GM21825 (cell line): ENCODE results near the gene TAP1.
"Not testable (repeated sequence)": the region's sequence is repeated elsewhere in the genome, so short reads cannot be mapped to it uniquely, and the experiment has no call there.

Source experiments
- ATAC-seq: cut with Tn5 transposase; IDR thresholded peaks from one replicate; pipeline ENCODE4 v1.9.1; 2021; ENCODE audit warnings: mild to moderate bottlenecking, moderate library complexity; ENCODE audit not compliant: unreplicated experiment

TAP1 gene

DNA sequence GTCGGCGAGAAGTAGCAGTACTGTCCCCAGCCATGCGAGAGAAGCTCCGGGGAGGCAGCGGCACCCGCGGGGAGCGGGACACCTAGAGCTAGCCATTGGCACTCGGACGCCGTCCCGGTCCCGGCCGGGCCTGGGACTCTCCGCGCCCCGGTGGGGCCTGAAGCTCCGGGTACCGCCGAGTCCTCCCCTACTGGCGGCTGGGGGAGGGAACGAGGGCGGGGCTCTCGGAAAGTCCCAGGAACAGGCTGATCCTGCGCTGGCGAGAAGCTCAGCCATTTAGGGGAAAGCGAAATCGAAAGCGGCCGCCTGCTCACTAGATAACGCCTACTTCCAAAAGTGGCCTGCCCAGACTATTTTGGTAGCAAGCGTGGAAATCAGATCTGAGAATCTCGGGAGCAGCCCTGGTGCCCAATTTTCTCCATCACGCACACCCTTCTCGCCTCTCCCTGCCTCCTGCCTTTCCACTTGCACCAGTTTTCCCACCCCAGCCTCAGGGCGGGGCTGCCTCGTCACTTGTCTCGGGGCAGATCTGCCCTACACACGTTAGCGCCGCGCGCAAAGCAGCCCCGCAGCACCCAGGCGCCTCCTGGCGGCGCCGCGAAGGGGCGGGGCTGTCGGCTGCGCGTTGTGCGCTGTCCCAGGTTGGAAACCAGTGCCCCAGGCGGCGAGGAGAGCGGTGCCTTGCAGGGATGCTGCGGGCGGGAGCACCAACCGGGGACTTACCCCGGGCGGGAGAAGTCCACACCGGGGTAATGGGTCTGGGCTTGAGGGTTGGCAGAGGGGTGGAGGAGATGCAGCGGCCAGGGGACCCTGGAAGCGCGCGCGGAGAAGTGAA is at the start of gene TAP1, which contains the start of gene PSMB9:
Gene TAP1, minus strand, starts transcription at position 164 of the 835 bp plus-strand sequence. Its CDS starts 68 bp downstream, at position 96.
Gene PSMB9, plus strand, starts transcription at position 652 of the 835 bp plus-strand sequence. Its CDS starts 38 bp downstream, at position 690.
- peak; percentile 79 for ATAC-seq

DNA sequence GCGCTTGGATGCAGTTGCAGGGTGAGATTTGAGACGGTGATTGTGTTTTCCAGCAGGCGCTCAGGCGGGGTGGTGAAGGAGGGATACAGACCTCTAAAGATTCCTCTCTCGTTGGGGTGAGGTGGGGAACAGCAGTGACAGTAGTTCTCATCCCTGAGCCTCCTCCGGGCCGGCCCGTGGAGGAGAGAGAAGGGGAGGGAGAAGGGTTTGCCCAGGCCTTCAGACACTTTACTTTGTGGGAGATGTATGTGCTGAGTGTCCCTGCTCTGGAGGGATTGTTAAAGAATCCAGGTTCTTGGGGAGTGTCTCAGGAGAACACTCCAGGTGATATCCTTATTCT is 41.5 kb upstream of the TAP1 start:
- ATAC-seq, result peak; percentile 11

GRCh38 chr6:32894085-32895005 is 40.8 kb upstream of the TAP1 start:
- peak; percentile 96 for ATAC-seq

DNA sequence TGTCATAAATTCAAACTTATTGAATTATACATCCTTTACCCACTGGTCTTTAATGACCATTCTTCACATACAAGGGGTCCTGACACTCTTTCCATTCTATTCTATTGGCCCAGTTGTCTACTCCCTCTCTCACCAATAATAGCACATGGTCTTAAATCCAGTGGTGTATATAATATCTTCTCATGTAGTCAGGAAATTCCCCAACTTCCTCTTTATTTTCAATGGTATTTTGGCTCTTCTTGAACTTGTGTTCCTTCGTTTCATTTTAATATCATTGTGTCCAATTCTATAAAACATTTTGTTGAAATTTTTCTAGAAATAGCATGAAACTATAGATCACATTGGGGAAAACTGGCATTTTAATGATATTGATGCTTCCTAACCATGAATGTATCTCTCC is 37.3 kb upstream of the TAP1 start:
- ATAC-seq, result no peak

GRCh38 chr6:32889533-32889932 is 36.0 kb upstream of the TAP1 start:
- ATAC-seq, result no peak

- ATAC-seq, result no peak
These were observed 35.1 kb upstream of the TAP1 start for GRCh38 chr6:32888576-32888975.

DNA sequence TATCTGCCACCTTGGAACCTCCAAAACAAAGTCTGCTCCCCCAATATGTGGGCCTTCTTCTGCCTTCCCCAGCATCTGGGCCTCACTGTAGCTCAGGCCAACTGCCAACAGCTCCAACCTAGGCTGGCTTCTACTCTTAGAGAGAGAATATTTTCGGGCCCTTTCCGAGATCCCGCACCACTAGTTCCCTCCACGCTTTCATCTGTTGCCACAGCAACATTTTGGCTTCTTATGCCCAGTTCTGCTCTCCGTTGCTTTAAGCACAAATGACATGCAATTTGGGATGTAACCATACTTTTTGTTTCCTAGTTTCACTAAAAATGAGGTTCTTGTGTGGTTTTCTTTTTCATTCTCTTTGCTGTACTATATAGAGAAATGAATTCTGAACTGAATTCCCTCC is 34.1 kb upstream of the TAP1 start:
- no peak for ATAC-seq

DNA sequence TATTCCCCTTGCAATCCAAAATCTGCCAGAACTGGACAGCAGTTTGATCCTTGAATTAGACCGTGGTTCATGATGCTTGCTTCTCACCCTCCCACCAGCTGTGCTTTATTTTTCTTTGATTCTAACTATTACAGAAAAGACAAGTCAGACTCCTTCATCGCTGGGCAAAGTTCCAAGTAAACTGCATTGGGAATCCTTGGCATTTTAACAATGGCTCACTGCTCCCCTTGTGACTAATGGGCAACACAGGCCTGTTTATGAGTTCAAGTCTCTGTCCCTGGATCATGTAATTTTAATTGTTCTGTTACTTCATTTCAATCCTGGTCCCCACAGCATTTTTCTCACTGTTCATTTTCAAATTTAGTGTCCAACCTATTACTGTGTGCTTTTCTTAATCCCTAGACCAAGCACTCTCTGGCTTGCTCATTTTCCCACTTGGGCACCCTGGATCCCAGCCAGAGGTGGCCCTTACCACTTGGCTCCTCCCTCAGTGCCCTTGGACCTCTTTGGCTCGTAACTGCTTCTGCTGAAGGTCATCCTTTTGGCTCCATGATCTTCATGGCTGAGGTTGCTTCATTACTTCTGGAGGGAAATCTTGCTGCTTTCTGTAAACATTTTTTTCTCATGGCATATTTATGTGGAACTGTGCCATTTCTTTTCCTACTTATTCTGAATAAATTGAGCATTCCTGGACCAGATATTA is 33.3 kb upstream of the TAP1 start:
- no peak for ATAC-seq

DNA sequence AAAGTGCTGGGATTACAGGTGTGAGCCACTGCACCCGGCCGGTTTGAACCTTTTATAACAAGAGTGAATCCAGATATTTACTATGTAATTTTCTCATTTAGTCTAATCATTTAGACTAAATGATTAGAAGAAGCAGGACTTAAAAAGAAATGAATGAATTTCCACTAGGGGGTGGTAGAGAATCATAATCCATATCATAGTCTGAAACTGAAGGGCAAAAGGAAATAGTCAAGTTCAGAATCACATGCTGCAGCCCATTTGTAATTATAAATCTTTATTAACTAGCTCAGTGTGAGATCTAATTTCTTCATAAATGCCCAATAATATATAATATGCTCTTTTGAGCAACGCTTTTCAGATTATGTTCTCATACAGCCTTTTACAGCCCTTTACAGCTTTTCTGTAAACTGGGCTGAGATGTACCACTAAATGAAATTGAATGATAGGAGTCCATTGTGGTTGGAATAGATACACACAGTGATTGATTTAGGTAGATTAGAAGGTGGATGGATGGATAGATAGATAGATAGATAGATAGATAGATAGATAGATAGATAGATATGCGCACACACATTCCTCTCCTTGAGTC is 32.3 kb upstream of the TAP1 start:
- ATAC-seq, result no peak

DNA sequence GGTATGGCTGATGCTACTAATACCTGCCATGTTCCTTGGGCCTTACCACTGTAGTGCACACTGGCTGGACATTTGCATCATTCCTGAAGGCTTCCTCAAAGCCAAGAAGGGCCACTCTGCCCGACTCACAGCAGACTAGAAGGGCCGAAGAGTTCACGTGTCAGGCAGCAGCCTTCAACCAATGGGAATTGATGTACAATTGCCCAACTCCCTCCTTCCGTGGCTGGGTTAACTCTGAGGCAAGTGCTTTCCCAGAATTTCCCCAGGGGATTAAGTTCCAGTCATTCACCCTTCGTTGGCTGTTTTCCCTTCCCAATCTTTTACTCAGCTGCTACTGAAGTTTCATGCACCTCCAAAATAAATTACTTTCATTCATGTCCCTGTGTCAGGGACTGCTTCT is 30.3 kb upstream of the TAP1 start:
- no peak for ATAC-seq

DNA sequence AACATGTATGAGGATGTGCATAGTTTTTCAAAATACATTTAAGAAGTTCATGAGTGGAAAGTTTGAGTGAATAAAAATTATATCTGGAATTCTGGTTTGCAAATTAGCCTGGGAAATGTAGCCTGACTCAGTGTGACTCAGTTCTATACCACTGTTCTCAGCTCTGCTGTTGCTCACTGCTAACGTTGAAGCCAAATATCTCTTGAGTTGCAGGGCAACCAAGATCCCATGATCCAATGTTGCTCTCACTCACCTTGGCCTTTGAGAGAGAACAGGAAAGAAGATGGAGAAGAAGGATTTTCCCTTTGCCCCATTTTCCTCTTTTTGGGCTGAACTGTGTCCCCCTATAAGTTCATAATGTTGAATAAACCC is 29.4 kb upstream of the TAP1 start:
- ATAC-seq, result no peak

- not testable (repeated sequence) for ATAC-seq
These were observed 27.5 kb upstream of the TAP1 start for GRCh38 chr6:32880962-32881361.

DNA sequence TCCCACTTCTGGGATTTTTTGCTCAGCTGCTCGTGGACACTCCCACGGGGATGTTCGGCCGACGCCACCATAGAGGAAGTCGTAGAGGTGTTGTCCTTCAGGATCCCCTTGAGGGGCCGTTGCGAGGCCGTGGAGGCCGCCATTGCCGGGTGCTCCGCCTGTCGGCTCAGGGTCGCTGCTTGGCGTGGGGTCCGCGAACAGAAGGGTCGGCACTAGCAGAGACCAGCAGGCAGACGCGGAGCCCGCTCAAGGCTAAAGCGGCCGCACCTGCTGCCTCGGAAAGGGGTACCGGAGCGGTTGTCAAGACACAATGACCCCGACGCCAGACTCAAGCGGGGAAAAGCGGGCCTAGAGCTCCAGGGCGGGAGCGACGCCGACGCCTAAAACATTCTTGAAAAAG is 26.2 kb upstream of the TAP1 start:
- ATAC-seq, result no peak

DNA sequence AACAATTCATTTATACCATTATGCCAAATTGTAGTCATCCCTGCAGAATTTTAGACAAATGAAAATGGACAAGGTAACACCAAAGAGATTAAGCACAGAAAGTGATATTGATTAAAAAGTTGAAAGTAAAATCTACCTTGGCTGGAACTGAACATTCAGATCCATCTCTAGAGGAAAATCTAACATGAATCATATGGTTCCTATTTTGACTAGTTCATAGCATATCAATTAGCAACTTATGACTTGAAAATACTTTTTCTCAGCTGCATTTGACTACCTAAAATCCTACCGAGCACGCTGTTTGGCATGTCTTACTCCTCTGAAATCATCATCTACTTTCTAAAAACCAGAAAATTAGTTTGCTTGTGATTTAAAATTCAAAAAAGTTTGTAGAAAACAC is 23.1 kb upstream of the TAP1 start:
- ATAC-seq, result no peak

DNA sequence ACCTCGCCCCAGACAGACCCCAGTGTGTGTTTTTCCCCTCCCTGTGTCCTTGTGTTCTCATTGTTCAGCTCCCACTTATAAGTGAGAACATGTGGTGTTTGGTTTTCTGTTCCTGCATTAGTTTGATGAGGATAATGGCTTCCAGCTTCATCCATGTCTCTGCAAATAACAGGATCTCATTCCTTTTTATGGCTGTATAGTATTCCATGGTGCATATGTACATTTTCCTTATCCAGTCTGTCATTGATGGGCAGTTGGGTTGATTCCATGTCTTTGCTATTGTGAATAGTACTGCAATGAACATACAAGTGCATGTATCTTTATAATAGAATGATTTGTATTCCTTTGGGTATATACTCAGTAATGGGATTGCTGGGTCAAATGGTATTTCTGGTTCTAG is 20.4 kb upstream of the TAP1 start:
- ATAC-seq, result not testable (repeated sequence)

- no peak for ATAC-seq
These were observed 14.8 kb upstream of the TAP1 start for GRCh38 chr6:32868257-32868788.

GRCh38 chr6:32867554-32868256 is 14.2 kb upstream of the TAP1 start:
- ATAC-seq, result no peak

DNA sequence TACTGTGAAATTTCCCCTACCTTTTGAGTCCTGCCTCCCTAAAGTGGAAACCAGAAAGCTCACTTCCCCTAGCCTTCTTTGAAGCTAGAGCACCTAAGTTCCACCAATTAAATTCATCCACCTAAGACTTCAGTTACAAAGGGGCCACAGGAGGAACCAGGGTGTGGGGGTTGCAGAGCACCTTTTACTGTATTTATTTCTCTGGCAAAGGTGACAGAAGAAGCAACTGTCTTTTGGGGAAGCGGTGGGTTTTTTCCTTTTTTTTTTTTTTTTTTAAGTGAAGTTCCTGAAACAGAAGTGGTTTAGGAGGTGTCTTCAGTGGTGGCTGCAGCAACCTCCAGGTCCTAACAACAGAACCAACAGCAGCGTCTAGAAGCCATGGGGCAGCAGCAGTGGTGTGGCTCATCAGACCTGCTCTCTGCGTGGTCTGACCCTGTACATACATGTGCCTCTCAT is 13.5 kb upstream of the TAP1 start:
- ATAC-seq, result no peak

GRCh38 chr6:32865724-32866443 is 12.4 kb upstream of the TAP1 start:
- ATAC-seq, result no peak
